ENCODE measurements around the gene PLA2G4E.

DNA sequence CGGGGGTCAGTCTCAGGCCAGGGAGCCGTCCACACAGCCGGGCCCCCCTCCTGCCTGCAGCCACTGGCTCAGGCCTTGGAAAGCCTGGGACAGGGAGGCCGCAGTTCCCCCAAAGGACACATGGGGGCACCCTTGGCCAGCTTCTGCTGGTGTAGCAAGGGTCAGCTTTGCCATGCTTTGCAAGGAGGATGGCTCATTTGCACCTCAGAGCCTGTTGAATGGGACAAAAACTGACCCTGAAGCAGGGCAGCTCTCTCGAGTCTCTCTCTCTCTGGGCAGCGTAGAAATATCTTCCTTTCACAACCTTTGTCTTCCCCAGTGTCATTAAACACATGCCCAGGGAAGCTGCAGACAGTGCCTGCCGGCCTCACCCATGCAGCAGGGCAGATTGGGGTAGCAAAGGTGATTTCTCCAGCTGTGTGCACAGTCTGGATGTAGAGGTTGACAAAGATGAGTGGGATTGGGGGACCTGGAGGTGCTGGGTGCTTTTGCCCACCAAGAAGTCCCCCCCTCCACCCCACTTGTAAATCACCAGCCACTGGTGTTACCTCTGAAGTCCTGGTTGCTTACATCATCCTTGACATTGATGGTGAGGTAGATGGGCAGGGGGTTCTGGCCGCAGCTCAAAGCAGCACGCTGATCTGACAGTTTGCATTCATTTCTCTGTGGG, 31.1 kb downstream of the PLA2G4E start:
- TF ChIP-seq, protein P1, sequence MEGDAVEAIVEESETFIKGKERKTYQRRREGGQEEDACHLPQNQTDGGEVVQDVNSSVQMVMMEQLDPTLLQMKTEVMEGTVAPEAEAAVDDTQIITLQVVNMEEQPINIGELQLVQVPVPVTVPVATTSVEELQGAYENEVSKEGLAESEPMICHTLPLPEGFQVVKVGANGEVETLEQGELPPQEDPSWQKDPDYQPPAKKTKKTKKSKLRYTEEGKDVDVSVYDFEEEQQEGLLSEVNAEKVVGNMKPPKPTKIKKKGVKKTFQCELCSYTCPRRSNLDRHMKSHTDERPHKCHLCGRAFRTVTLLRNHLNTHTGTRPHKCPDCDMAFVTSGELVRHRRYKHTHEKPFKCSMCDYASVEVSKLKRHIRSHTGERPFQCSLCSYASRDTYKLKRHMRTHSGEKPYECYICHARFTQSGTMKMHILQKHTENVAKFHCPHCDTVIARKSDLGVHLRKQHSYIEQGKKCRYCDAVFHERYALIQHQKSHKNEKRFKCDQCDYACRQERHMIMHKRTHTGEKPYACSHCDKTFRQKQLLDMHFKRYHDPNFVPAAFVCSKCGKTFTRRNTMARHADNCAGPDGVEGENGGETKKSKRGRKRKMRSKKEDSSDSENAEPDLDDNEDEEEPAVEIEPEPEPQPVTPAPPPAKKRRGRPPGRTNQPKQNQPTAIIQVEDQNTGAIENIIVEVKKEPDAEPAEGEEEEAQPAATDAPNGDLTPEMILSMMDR (IDR thresholded peaks at IDR 0.05) = peak; percentile 93
- no peak for TF ChIP-seq ZFX (IDR thresholded peaks at IDR 0.05; ENCODE audit: borderline replicate concordance)

Measured in 22Rv1 (cell line).